ENCODE data around the gene PRSS38. TPM values are rescaled to one million over a fixed set of nuclear protein-coding genes. Genes with fewer than 3 reads are reported as not detected.
"Not testable (repeated sequence)": the region's sequence is repeated elsewhere in the genome, so short reads cannot be mapped to it uniquely, and the experiment has no call there.

PRSS38 gene
- total RNA-seq, 1 donor from 2014 or later = not detected

DNA sequence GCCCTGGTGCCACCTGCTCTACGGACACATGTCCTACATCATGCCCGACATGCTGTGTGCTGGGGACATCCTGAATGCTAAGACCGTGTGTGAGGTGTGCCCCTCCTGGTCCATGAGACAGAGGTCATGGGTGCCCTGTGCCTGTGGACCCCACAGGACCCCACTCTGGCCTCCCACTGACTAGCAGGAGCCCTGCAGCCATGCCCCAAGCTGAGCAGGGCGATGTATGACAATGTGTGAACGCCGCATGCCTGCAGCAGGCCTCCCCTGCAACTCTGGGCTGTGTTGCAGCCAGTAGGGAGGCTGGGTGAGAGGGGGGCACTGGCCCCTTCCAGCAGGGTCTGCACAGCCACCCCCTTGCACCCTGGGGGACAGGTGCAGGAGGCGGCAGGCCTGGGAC, 30.0 kb downstream of the PRSS38 start:
- TF ChIP-seq CTCF (IDR thresholded peaks at IDR 0.05; ENCODE audit: partially characterized antibody, unreplicated experiment) = no peak

GRCh38 chr1:227846265-227846858, 30.9 kb downstream of the PRSS38 start:
- H3K4me3 Mint-ChIP-seq (ENCODE audit: unreplicated experiment) = no peak overlapping the region
- DNase-seq = no peak
- H3K9me3 Mint-ChIP-seq (ENCODE audit: unreplicated experiment) = peaks cover 9% of the 10 kb centered on the region
- no peak overlapping the region for H3K27ac Mint-ChIP-seq (ENCODE audit: unreplicated experiment)
- H3K4me1 Mint-ChIP-seq (ENCODE audit: low read depth, unreplicated experiment) = no peaks in the 10 kb centered on the region
- H3K36me3 Mint-ChIP-seq (ENCODE audit: unreplicated experiment) = no peaks in the 10 kb centered on the region
- peaks cover 6% of the 10 kb centered on the region for H3K27me3 Mint-ChIP-seq (ENCODE audit: unreplicated experiment)
- TF ChIP-seq CTCF (IDR thresholded peaks at IDR 0.05; ENCODE audit: partially characterized antibody, unreplicated experiment) = no peak

More for the DNA sequence above, 30.0 kb downstream of the PRSS38 start:
- H3K4me3 Mint-ChIP-seq (ENCODE audit: unreplicated experiment) = no peak overlapping the region
- H3K9me3 Mint-ChIP-seq (ENCODE audit: unreplicated experiment) = peaks cover 9% of the 10 kb centered on the region
- no peaks in the 10 kb centered on the region for H3K36me3 Mint-ChIP-seq (ENCODE audit: unreplicated experiment)
- no peaks in the 10 kb centered on the region for H3K4me1 Mint-ChIP-seq (ENCODE audit: low read depth, unreplicated experiment)
- H3K27me3 Mint-ChIP-seq (ENCODE audit: unreplicated experiment) = peaks cover 6% of the 10 kb centered on the region
- H3K27ac Mint-ChIP-seq (ENCODE audit: unreplicated experiment) = no peak overlapping the region
- DNase-seq = no peak

GRCh38 chr1:227847046-227847445, 31.6 kb downstream of the PRSS38 start:
- not testable (repeated sequence) for H3K9me3 Mint-ChIP-seq (ENCODE audit: unreplicated experiment); DNase-seq; H3K4me3 Mint-ChIP-seq (ENCODE audit: unreplicated experiment); H3K27me3 Mint-ChIP-seq (ENCODE audit: unreplicated experiment); H3K4me1 Mint-ChIP-seq (ENCODE audit: low read depth, unreplicated experiment); H3K27ac Mint-ChIP-seq (ENCODE audit: unreplicated experiment); H3K36me3 Mint-ChIP-seq (ENCODE audit: unreplicated experiment)

DNA sequence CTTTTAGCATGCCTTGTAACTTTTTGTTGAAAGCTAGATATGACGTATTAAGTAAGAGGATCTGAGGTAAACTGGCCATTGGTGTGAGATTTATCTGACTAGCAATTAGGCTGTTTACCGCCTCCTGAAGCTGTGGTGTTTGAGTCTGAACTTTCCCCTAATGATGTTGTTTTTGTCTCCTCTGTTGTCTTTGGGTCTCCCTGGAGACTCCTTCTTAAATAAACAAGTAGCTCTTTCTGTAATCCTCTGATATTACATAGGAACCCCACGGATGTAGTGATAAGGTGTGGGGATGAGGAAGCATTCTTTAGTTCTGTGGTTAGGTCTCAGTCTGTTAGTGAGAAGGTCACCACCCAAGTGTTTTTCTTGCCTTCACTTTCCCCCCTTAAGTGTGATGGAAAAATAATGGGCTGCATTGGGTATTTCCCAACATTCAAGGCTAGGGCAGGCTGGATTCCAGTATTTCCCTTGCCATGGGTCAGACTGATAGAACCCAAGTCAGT, 33.0 kb downstream of the PRSS38 start:
- Mint-ChIP-seq H3K27me3 (ENCODE audit: unreplicated experiment) (no peaks in the 10 kb centered on the region), H3K27ac (ENCODE audit: unreplicated experiment) (no peak overlapping the region), H3K4me3 (ENCODE audit: unreplicated experiment) (no peak overlapping the region), H3K4me1 (ENCODE audit: low read depth, unreplicated experiment) (no peaks in the 10 kb centered on the region), H3K9me3 (ENCODE audit: unreplicated experiment) (peaks cover 7% of the 10 kb centered on the region), H3K36me3 (ENCODE audit: unreplicated experiment) (peaks cover 4% of the 10 kb centered on the region)
- DNase-seq = no peak
- no peak for TF ChIP-seq CTCF (IDR thresholded peaks at IDR 0.05; ENCODE audit: partially characterized antibody, unreplicated experiment)

DNA sequence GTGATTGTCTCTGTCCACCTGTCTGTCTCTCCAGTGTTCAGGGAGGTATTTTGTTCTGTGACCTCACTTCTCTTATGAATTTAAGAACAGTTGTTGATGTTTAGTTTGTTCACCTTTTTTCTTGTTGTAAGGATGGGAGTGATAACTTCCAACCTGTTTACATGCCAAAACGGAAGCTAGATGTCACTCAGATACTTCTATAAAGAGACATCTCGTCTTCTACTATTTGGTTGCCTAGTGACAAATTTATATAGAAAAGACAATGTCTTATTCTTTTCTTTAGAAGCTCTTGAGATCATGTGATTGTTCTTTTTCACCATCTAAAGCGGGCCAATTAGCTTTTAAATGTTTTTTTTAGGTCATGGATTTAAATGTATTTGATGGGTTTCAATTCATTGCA, 33.8 kb downstream of the PRSS38 start:
- Mint-ChIP-seq H3K4me1 (ENCODE audit: low read depth, unreplicated experiment) (no peaks in the 10 kb centered on the region), H3K36me3 (ENCODE audit: unreplicated experiment) (peaks cover 4% of the 10 kb centered on the region), H3K27me3 (ENCODE audit: unreplicated experiment) (no peaks in the 10 kb centered on the region), H3K4me3 (ENCODE audit: unreplicated experiment) (no peak overlapping the region), H3K27ac (ENCODE audit: unreplicated experiment) (no peak overlapping the region), H3K9me3 (ENCODE audit: unreplicated experiment) (peaks cover 7% of the 10 kb centered on the region)
- no peak for DNase-seq
- no peak for TF ChIP-seq CTCF (IDR thresholded peaks at IDR 0.05; ENCODE audit: partially characterized antibody, unreplicated experiment)

Data from glutamatergic neuron (in vitro differentiated cells).